Keratinocyte (primary cell): ENCODE data around the gene B3GAT3.
"Not testable (repeated sequence)": the region's sequence is repeated elsewhere in the genome, so short reads cannot be mapped to it uniquely, and the experiment has no call there.

Source experiments
- CTCF ChIP-seq, 3 experiments: IDR thresholded peaks in 1 of 3; conservative IDR thresholded peaks in 1 of 3; optimal IDR thresholded peaks in 1 of 3; 2 replicates in 2 of 3; 3 replicates in 1 of 3; pipeline versions ENCODE3 to v1.5.1; 2011; ENCODE audit warnings: low read length in 3 of 3, mild to moderate bottlenecking in 3 of 3, moderate library complexity in 2 of 3, control low read depth in 1 of 3, inconsistent platforms in 1 of 3; ENCODE audit not compliant: insufficient read depth in 2 of 3; ENCODE audit errors: extremely low read depth in 1 of 3
- EZH2 ChIP-seq: IDR thresholded peaks from one replicate; pipeline ENCODE4 v1.6.1; 2012; ENCODE audit warnings: inconsistent platforms, mild to moderate bottlenecking, low read length, moderate library complexity

DNA sequence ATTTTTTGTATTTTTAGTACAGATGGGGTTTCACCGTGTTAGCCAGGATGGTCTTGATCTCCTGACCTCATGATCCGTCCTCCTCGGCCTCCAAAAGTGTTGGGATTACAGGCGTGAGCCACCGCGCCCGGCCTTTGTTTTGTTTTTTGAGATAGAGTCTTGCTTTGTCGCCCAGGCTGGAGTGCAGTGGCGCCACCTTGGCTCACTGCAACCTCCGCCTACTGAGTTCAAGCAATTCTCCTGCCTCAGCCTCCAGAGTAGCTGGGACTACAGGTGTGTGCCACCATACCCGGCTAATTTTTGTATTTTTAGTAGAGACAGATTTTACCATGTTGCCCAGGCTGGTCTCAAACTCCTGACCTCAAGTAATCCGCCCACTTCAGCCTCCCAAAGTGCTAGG lies 28.5 kb upstream of the B3GAT3 start:
- TF ChIP-seq CTCF (optimal IDR thresholded peaks at IDR 0.05 in 1 of 3, IDR thresholded peaks at IDR 0.05 in 1 of 3, conservative IDR thresholded peaks at IDR 0.05 in 1 of 3; ENCODE audit: extremely low read depth in 1 of 3, insufficient read depth in 2 of 3, low read length in 3 of 3); EZH2: not testable (repeated sequence)
